GM08714 (cell line): ENCODE results near the gene ZNF324.
"Not testable (repeated sequence)": the region's sequence is repeated elsewhere in the genome, so short reads cannot be mapped to it uniquely, and the experiment has no call there.

Experiments
- H3K4me3 ChIP-seq: fragments of 200-500 bp; sonication (Bioruptor generic); 2 replicates; pipeline ENCODE4 v1.5.1; 2014; ENCODE audit warnings: mild to moderate bottlenecking, low read length, inconsistent platforms
- ZNF274 ChIP-seq: IDR thresholded peaks from 2 replicates; pipeline ENCODE4 v1.6.1; 2012; ENCODE audit warnings: mild to moderate bottlenecking, low read depth, low read length

The ZNF324 gene

DNA sequence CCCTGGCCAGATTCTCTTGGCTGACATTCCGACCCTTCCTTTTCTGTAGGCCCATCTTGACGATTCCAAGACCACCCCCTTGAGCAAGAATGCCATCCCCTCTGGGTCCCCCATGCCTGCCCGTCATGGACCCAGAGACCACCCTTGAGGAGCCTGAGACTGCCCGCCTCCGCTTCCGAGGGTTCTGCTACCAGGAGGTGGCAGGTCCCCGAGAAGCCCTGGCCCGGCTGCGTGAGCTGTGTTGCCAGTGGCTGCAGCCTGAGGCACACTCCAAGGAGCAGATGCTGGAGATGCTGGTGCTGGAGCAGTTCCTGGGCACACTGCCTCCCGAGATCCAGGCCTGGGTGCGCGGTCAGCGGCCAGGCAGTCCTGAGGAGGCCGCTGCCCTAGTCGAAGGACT lies 10.2 kb downstream of the ZNF324 start:
- H3K4me3 ChIP-seq: no peak overlapping the region; the same call in 1 of the 2 replicates
- TF ChIP-seq ZNF274: no peak

DNA sequence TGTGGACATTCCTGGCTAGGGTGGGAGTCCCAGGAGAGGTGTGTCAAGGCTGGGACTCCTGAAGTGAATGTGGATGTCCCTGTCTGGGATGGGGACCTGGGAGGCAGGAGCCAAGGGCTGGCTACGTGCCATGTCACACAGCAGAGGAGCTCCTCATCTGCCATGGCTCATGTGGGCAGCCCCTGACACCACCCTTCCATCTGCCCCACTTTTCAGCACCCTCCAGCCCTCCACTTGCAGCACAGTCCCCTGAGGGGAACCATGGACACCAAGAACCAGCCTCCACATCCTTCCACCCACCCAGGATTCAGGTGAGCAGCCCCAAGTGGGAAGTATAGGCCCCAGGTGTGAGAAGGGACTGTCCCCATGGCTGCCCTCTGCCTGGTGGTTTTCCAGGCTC lies 11.0 kb downstream of the ZNF324 start:
- TF ChIP-seq ZNF274: no peak

DNA sequence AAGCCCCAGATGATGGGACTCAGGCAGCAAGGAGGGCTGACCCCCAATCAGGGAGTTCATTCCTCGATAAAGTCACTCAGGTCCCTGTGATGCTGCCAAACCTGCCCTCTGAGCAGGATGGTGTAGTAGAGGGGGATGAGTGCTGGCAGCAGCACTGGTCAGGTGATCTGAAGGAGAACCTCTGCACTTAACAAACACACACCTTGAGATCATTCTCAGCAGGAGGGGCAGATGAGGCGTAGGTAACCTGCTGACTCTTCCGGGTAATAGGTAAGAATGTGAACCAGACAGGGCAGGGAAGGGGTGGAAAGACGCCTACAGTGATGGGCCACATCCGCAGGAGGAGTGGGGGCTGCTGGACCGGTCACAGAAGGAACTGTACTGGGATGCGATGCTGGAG lies 12.4 kb downstream of the ZNF324 start:
- no peak for TF ChIP-seq ZNF274

More for the DNA sequence above, 11.0 kb downstream of the ZNF324 start:
- no peak overlapping the region for H3K4me3 ChIP-seq

DNA sequence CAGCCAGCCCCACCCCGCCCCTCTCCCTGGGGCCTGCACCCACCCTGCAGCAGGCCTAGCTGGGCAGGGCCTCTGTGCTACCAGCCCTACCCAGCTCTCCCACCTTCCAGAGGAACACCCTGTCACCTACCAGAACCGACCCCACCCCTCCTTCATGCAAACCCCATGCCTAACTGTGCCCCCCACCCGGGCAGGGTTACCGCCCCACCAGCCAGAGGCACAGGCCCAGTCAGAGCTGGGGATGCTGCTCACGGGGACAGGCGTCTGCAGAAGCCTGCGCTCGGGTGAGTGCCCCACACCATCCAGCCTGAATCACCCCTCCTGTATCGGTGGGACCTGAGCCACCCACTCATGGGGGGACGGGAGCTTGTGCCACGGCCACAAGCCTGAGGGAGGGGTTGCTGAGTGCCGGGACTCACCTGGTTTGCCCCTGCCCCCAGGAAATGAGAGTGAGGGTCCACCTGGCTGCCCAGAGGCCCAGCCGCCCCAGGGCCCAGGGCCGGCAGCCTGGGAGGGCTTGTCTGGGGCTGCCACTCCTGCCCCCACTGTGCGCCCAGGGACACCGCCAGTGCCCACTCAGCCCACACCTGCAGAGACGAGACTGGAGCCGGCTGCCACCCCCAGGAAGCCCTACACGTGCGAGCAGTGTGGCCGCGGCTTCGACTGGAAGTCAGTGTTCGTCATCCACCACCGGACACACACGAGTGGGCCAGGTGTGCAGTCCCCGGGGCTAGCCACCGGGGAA lies 13.0 kb downstream of the ZNF324 start:
- no peak overlapping the region for H3K4me3 ChIP-seq
- TF ChIP-seq ZNF274: no peak

More for the DNA sequence above, 12.4 kb downstream of the ZNF324 start:
- H3K4me3 ChIP-seq: no peak overlapping the region

DNA sequence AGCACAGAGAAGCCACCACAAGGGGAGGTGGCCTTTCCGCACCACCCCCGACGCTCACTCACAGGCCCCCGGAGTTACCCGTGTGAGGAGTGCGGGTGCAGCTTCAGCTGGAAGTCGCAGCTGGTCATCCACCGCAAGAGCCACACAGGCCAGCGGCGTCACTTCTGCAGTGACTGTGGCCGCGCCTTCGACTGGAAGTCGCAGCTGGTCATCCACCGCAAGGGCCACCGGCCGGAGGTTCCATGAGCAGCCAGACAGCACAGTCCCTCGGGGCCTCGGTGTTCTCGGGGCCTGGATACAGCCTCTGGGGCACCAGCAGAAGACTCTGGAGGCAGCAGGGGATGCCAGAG lies 13.6 kb downstream of the ZNF324 start:
- no peak for TF ChIP-seq ZNF274
- no peak overlapping the region for H3K4me3 ChIP-seq

DNA sequence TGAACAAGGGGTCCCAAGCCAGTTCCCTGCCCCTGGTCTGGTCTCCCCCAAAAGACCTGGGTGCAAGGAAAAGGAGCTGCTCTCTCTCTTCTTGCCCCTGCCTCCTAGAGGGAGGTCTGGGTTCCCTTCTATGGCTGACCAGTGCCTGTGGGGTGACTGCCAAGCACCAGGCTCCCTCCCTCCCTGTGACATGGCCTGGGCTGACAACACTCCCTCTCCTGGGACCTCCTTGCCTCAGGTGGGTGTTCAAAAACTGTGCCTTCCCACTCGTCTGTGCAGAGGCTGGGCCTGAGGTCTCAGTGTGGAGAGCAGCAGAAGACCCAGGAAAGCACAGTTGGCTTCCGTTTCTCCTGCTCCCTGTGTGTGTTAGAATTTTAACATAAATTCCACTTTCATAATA lies 14.0 kb downstream of the ZNF324 start:
- H3K4me3 ChIP-seq: no peak overlapping the region
- no peak for TF ChIP-seq ZNF274

- H3K4me3 ChIP-seq: no peak overlapping the region
- no peak for TF ChIP-seq ZNF274
Observed at GRCh38 chr19:58482372-58482771, 15.5 kb downstream of the ZNF324 start.

GRCh38 chr19:58483776-58484175 lies 16.9 kb downstream of the ZNF324 start:
- TF ChIP-seq ZNF274: no peak
- no peak overlapping the region for H3K4me3 ChIP-seq

DNA sequence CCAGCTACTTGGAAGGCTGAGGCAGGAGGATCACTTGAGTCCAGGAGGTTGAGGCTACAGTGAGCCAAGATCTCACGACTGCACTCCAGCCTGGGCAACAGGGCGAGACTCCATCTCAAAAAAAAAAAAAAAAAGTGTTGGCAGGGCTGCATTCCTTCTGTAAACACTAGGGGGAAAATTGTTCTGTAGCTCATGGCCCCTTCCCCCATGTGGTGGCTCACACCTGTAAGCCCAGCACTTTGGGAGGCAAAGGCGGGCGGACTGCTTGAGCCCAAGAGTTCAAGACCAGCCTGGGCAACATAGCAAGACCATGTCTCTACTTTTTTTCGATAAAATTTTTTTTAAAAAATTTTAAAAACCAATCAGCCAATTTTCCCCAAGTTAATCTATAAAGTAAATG lies 17.5 kb downstream of the ZNF324 start:
- not testable (repeated sequence) for H3K4me3 ChIP-seq

DNA sequence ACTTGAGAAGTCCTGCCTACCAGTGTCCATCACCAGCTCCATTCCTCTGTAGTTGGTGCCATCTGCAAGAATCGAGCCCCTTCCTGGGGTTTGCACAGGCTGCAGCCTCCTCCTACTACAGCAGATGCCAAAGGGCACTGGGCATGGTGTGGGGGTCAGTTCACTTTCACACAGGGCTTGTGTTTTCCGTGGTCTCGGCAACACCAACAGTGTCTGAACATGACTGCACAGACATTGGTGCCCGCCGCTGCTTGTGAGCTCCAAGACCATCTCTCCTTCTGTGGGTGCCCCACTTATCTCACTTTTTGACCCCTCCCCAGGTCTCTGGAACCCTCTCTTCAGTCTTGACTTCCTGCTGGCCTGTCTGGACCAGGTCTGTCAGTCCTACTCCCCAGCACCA lies 24.5 kb downstream of the ZNF324 start:
- no peak overlapping the region for H3K4me3 ChIP-seq
- no peak for TF ChIP-seq ZNF274

- H3K4me3 ChIP-seq: no peak overlapping the region
- no peak for TF ChIP-seq ZNF274
Observed at GRCh38 chr19:58492265-58492664, 25.4 kb downstream of the ZNF324 start.

DNA sequence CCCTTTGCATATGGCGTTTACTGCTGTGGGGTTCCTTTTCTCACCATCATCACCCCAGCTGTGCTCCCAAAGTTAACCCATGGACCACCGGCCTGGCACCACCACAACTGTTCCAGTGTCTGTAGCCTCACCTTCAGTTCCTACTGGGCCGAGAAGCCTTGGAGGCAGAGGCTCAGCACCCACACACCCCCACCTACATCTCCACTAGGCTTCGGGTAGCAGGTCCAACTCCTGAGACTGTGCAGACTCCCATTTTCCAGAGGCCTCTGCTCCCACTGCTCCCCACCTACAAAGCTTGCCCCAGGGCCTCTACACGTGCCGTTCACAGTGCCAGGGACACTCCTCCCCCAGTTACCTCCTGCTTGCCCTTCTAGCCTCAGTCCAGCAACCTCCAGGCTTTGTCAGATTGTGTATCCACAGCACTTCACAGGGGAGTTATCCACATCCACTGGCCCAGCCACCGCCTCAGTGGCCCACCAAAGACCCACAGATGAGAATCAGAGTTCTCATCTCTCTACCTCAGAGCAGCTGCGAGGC lies 30.8 kb downstream of the ZNF324 start:
- H3K4me3 ChIP-seq: no peak overlapping the region
- no peak for TF ChIP-seq ZNF274

DNA sequence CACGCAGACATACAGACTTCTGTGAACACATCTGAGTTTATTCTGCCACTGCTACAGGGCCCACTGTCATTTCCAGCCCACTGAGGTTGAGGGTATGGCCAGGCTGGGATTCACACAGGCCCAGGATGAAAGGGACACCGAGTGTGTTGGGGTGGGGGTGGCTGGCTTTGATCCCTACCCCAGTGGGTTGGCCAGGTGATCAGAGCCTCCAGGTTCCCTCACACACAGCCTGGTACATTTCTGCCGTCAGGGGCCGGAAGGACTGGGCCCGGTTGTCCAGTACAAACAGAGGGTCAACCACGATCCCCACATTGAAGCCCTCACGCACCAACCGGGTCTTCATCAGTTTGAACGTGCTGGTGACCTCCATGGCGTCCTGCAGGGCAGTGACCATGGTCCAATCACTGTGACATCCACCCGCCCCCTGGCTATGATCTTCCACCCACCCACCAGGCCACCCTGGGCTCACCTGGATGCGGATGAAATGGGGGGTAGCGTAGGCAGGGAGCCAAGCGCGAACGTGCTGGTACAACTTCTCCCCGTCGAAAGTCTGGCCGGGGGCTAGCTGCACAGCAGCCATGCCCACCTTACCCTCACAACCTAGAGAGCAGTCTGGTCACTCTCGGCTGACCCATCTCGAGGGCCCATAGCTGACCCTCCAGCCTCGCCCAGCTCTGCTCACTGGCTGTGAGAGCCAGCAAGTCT lies 31.6 kb downstream of the ZNF324 start:
- H3K4me3 ChIP-seq: peak overlapping the region; percentile 53; the same call in 1 of the 2 replicates
- no peak for TF ChIP-seq ZNF274

- TF ChIP-seq ZNF274: no peak
- peak overlapping the region; percentile 77 for H3K4me3 ChIP-seq
Observed at GRCh38 chr19:58499021-58499927, 32.4 kb downstream of the ZNF324 start.

DNA sequence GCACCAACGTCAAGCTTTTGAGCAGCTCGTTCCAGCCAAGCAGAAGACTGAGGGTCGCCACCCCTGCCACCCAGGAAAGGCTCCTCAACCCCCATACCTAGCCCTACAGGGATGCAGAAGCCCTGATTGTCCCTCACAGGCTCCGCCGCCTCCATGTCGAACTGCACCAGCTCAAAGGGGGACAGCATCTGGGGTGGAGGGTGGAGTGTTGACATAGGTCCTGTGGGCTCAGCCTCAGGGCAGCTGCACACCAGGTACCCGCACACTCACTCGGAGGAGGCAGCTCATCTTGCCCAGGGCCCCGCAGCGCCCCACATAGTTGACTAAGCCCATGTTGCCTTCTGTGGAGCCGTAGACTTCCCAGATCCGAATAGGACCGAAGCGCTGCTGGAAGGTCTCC lies 33.4 kb downstream of the ZNF324 start:
- peak overlapping the region; percentile 77; the same call in 1 of the 2 replicates for H3K4me3 ChIP-seq
- TF ChIP-seq ZNF274: no peak

DNA sequence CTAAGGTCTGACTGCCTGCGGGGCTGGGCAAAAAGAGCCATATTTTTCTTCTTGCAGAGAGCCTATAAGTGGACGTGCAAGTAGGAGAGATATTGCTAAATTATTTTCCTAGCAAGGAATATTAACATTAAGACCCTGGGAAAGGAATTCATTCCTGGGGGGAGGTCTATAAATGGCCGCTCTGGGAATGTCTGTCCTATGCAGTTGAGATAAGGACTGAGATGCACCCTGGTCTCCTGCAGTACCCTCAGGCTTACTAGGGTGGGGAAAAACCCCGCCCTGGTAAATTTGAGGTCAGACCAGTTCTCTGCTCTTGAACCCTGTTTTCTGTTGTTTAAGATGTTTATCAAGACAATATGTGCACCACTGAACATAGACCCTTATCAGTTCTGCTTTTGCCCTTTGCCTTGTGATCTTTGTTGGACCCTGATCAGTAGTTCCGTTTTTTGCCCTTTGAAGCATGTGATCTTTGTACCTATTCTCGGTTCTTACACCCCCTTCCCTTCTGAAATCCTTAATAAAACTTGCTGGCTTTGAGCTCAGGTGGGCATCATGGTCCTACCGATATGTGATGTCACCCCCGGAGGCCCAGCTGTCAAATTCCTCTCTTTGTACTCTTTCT lies 40.8 kb downstream of the ZNF324 start:
- not testable (repeated sequence) for H3K4me3 ChIP-seq
